Activated T-cell treated with anti-CD3 and anti-CD28 coated beads, Interleukin-2, amount 50 U/mL, for 48 hours (primary cell): Measurements from ENCODE around the gene CORO6.

ENCODE experiments used
- DNase-seq, 2 experiments: peaks; one replicate each; pipeline ENCODE4 v3.0.0-alpha.2; 2020

Gene CORO6

GRCh38 chr17:29590411-29591145 lies 32.1 kb downstream of the CORO6 start:
- DNase-seq, result peak; percentile 63 to 72

GRCh38 chr17:29589524-29590410 lies 32.9 kb downstream of the CORO6 start, which contains the start of gene GIT1:
Gene GIT1, minus strand, starts transcription at chr17:29589648. Its CDS starts 270 bp downstream, at chr17:29589378.
- DNase-seq, result peak; percentile 87 to 89

GRCh38 chr17:29588562-29589411 lies 33.9 kb downstream of the CORO6 start:
- peak; percentile 57 to 70 for DNase-seq

GRCh38 chr17:29588017-29588561 lies 34.6 kb downstream of the CORO6 start:
- DNase-seq, result no peak

GRCh38 chr17:29587591-29587990 lies 35.1 kb downstream of the CORO6 start:
- no peak for DNase-seq

- DNase-seq, result no peak
Measured at GRCh38 chr17:29586676-29587469, 35.8 kb downstream of the CORO6 start.

- DNase-seq, result peak in 1 of 2 experiments; percentile 57
Measured at GRCh38 chr17:29585080-29585751, 37.5 kb downstream of the CORO6 start.

GRCh38 chr17:29584452-29585079 lies 38.1 kb downstream of the CORO6 start:
- DNase-seq, result no peak

- DNase-seq, result no peak
Measured at GRCh38 chr17:29583324-29584248, 39.1 kb downstream of the CORO6 start.

- no peak for DNase-seq
Measured at GRCh38 chr17:29582772-29583171, 39.9 kb downstream of the CORO6 start.

GRCh38 chr17:29582254-29582765 lies 40.4 kb downstream of the CORO6 start:
- no peak for DNase-seq

- no peak for DNase-seq
Measured at GRCh38 chr17:29581583-29582253, 41.0 kb downstream of the CORO6 start.

- peak; percentile 93 to 94 for DNase-seq
Measured at GRCh38 chr17:29579866-29580771, 42.6 kb downstream of the CORO6 start.

- no peak for DNase-seq
Measured at GRCh38 chr17:29578626-29579485, 43.9 kb downstream of the CORO6 start.

GRCh38 chr17:29577385-29578211 lies 45.1 kb downstream of the CORO6 start:
- no peak for DNase-seq

- no peak for DNase-seq
Measured at GRCh38 chr17:29577001-29577370, 45.7 kb downstream of the CORO6 start.
